HEK293T (cell line): ENCODE data around the gene MRPL14.
"Not testable (repeated sequence)": the region's sequence is repeated elsewhere in the genome, so short reads cannot be mapped to it uniquely, and the experiment has no call there.

Source experiments
- CTCF ChIA-PET: fragments of 350-600 bp; formaldehyde crosslinking; extraction: SDS; loops from one replicate; lab custom pipeline; 2021; ENCODE audit warnings: antibody characterized with exemption, inconsistent platforms; lab: Yijun Ruan, JAX
- POLR2A ChIA-PET: fragments of 350-600 bp; formaldehyde crosslinking; extraction: SDS; loops from one replicate; lab custom pipeline; 2020; ENCODE audit warnings: antibody characterized with exemption, inconsistent platforms; lab: Yijun Ruan, JAX
- DNase-seq: peaks from one replicate; pipeline ENCODE4 v3.0.0; 2012; ENCODE audit warnings: mixed read lengths; ENCODE audit errors: extremely low spot score
- ARNT ChIP-seq: fragments of 450-650 bp; IDR thresholded peaks from 2 replicates; pipeline ENCODE4 v1.6.1; 2017; ENCODE audit warnings: mild to moderate bottlenecking
- BHLHE40 ChIP-seq: fragments of 450-650 bp; IDR thresholded peaks from 2 replicates; pipeline ENCODE4 v1.6.1; 2016; ENCODE audit warnings: mild to moderate bottlenecking, moderate library complexity, borderline replicate concordance
- CTBP1 ChIP-seq: fragments of 450-650 bp; IDR thresholded peaks from 2 replicates; pipeline ENCODE4 v1.6.1; 2016; ENCODE audit warnings: borderline replicate concordance
- ELF4 ChIP-seq: fragments of 450-650 bp; IDR thresholded peaks from 2 replicates; pipeline ENCODE4 v1.6.1; 2017; ENCODE audit warnings: antibody characterized with exemption
- FOXA1 ChIP-seq: fragments of 450-650 bp; IDR thresholded peaks from 2 replicates; pipeline ENCODE4 v1.6.1; 2016; ENCODE audit warnings: mild to moderate bottlenecking
- FOXK2 ChIP-seq: fragments of 450-650 bp; IDR thresholded peaks from 2 replicates; pipeline ENCODE4 v1.6.1; 2016; ENCODE audit warnings: mild to moderate bottlenecking
- FOXM1 ChIP-seq: fragments of 450-650 bp; IDR thresholded peaks from 2 replicates; pipeline ENCODE4 v1.6.1; 2017; ENCODE audit warnings: mild to moderate bottlenecking, borderline replicate concordance
- HDGF ChIP-seq: fragments of 450-650 bp; IDR thresholded peaks from 2 replicates; pipeline ENCODE4 v1.6.1; 2017; ENCODE audit warnings: antibody characterized with exemption, borderline replicate concordance
- L3MBTL2 ChIP-seq: fragments of 450-650 bp; conservative IDR thresholded peaks from 2 replicates; pipeline ENCODE4 v1.6.1; 2016; ENCODE audit warnings: mild to moderate bottlenecking
- LEF1 ChIP-seq: fragments of 450-650 bp; IDR thresholded peaks from 2 replicates; pipeline ENCODE4 v1.6.1; 2017; ENCODE audit warnings: mild to moderate bottlenecking, borderline replicate concordance
- NFRKB ChIP-seq: fragments of 450-650 bp; IDR thresholded peaks from 2 replicates; pipeline ENCODE4 v1.6.1; 2016; ENCODE audit warnings: mild to moderate bottlenecking, moderate library complexity
- SP1 ChIP-seq: fragments of 450-650 bp; IDR thresholded peaks from 2 replicates; pipeline ENCODE4 v1.6.1; 2017
- SUZ12 ChIP-seq: fragments of 450-650 bp; IDR thresholded peaks from 2 replicates; pipeline ENCODE4 v1.6.1; 2016; ENCODE audit warnings: mild to moderate bottlenecking
- TARDBP ChIP-seq: fragments of 450-650 bp; IDR thresholded peaks from 2 replicates; pipeline ENCODE4 v1.6.1; 2016
- ZNF384 ChIP-seq: fragments of 450-650 bp; IDR thresholded peaks from 2 replicates; pipeline ENCODE4 v1.6.1; 2016
- TF ChIP-seq, protein P1 (sequence below): fragments of 450-650 bp; IDR thresholded peaks from 2 replicates; pipeline ENCODE4 v1.6.1; 2016

MRPL14 gene

DNA sequence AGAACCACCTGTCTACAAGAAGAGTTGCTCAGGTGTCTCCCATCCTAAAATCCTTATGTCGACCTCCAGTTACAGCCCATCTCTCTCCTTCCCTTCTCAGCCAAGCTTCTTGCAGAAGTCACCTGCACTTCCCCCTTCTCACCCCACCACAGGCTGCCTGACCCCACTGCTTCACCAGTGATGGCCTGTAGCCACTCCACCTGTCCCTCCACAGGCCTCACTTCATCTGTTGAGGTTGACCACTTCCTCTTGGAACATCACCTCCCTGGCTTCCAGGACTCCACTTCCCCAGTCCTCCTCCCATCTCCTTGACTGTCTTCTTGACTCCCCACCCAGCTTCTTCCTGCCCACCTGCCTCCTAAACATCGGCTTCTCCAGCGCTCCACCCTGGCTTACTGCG is 25.4 kb downstream of the MRPL14 start:
- no peak for TF ChIP-seq FOXA1
- DNase-seq = no peak
- ChIA-PET POLR2A (no interaction called here), CTCF (no interaction called here)

GRCh38 chr6:44100088-44100550 is 27.1 kb downstream of the MRPL14 start:
- DNase-seq = peak; percentile 44
- CTCF ChIA-PET = interaction anchor here (0.5 to 1.0 kb wide), 5 partner anchors 11 to 329 kb away, joined by 3 to 5 read pairs (median 3); no protein-coding TSS in a partner anchor
- no peak for TF ChIP-seq ARNT
- TF ChIP-seq FOXA1 = no peak
- TF ChIP-seq ELF4 = no peak
- TF ChIP-seq ZNF384 = no peak
- no peak for TF ChIP-seq TARDBP
- TF ChIP-seq SUZ12 = no peak
- TF ChIP-seq HDGF = no peak
- TF ChIP-seq LEF1 = no peak
- TF ChIP-seq L3MBTL2 = no peak
- POLR2A ChIA-PET = interaction anchor here (0.8 to 1.1 kb wide), 2 partner anchors 15 to 147 kb away, joined by 3 read pairs; partner anchors contain the start of gene HSP90AB1

- POLR2A ChIA-PET = interaction anchor here (1.0 kb wide), 1 partner anchor 149 kb away, joined by 3 read pairs; no protein-coding TSS in a partner anchor
- TF ChIP-seq NFRKB (no peak), SP1 (no peak), TARDBP (no peak), ARNT (no peak), LEF1 (no peak), L3MBTL2 (no peak), HDGF (no peak), FOXM1 (no peak), FOXK2 (no peak), ELF4 (no peak), ZNF384 (no peak), FOXA1 (no peak), SUZ12 (no peak), BHLHE40 (no peak), CTBP1 (no peak)
- TF ChIP-seq, protein P1, sequence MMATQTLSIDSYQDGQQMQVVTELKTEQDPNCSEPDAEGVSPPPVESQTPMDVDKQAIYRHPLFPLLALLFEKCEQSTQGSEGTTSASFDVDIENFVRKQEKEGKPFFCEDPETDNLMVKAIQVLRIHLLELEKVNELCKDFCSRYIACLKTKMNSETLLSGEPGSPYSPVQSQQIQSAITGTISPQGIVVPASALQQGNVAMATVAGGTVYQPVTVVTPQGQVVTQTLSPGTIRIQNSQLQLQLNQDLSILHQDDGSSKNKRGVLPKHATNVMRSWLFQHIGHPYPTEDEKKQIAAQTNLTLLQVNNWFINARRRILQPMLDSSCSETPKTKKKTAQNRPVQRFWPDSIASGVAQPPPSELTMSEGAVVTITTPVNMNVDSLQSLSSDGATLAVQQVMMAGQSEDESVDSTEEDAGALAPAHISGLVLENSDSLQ = no peak
- DNase-seq = no peak
- CTCF ChIA-PET = no interaction called here
Measured at GRCh38 chr6:44099192-44099591, 28.1 kb downstream of the MRPL14 start.

GRCh38 chr6:44097782-44098317 is 29.4 kb downstream of the MRPL14 start:
- ChIA-PET POLR2A (interaction anchor here (0.8 to 1.2 kb wide), 2 partner anchors 12 to 149 kb away, joined by 3 to 4 read pairs; partner anchors contain the start of gene HSP90AB1), CTCF (interaction anchor here (0.8 to 0.9 kb wide), 2 partner anchors 54 to 75 kb away, joined by 3 to 5 read pairs; no protein-coding TSS in a partner anchor)
- no peak for TF ChIP-seq LEF1
- TF ChIP-seq FOXA1 = no peak
- no peak for TF ChIP-seq L3MBTL2
- DNase-seq = no peak

DNA sequence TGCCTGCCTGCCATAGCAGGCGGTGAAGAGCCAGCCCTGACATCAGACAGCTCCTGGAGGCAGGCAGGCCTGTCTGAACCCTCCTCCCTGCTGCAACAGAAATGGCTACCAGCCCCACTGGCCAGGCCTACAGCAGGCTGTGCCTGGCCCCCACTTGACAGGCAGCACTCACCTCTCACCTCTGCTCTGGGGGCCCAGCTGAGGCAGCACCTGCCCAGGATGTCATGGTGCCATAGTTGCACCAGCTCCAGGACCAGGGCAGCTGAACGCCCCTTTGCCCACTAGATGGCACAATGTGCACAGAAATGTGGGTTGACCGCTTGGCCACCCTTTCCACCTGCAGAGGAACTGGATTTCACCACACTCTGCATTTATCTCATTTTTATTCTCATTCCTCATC is 30.6 kb downstream of the MRPL14 start:
- no peak for TF ChIP-seq LEF1
- TF ChIP-seq ZNF384 = no peak
- no peak for TF ChIP-seq FOXA1
- DNase-seq = peak; percentile 75
- ChIA-PET CTCF (interaction anchor here (0.8 to 0.9 kb wide), 2 partner anchors 11 to 18 kb away, joined by 3 read pairs; no protein-coding TSS in a partner anchor), POLR2A (no interaction called here)

DNA sequence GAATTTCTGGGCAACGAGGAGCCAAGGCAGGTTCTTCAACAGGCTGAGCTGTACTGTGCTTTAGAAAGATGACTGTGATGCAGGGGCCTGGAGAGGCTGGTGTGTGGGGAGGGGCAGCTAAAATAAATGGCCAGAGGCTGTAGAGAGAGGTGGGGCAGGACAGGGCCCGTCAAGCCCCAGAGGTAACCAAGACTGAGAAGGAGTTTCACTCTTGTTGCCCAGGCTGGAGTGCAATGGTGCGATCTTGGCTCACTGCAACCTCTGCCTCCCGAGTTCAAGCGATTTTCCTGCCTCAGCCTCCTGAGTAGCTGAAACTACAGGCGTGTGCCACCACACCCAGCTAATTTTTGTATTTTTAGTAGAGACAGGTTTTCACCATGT is 32.0 kb downstream of the MRPL14 start:
- POLR2A ChIA-PET = interaction anchor here (1.2 kb wide), 1 partner anchor 151 kb away, joined by 3 read pairs; the partner anchor contains the start of gene HSP90AB1
- CTCF ChIA-PET = interaction anchor here (0.8 kb wide), 2 partner anchors 35 to 58 kb away, joined by 3 to 4 read pairs; no protein-coding TSS in a partner anchor
- DNase-seq = not testable (repeated sequence)

DNA sequence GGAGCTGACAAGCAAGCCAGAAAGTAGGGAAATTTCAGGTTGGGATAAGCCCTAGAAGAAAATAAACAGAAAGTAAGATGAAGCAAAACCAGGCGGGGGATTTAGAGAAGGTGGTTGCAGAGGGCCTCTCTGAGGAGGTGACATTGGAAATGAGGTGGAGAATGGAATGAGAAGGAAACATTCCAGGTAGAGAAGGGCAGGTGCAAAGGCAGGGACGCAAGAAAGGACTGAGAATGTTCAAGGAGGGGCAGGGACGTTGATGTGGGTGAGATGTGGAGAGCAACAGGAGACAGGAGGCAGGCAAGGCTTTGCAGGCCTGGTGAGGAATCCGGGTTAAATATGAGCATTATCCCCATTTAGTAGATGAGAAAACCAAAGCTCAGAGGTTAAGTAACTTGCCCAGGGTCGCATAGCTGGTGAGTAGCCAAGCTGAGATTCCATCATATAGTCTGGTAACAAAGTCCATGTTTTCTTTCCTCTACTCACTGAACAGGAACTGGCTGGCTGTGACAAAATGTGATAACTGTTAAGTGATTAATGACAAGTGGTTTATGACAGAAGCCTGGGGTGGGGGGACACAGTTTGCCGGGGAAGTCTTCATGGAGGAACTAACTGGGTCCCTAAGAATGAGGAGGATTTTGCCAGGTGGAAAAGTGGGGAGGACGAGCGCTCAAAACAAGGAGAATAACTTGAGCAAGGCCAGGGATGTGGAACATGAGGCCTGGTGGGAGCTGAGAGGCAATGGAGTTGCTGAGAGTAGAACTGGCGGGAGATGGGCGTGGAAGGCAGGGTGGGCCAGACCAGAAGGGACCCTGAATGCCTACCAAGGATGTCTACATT is 32.6 kb downstream of the MRPL14 start:
- TF ChIP-seq BHLHE40 = no peak
- TF ChIP-seq ELF4 = no peak
- TF ChIP-seq ARNT = no peak
- TF ChIP-seq SP1 = no peak
- TF ChIP-seq HDGF = no peak
- CTCF ChIA-PET = interaction anchor here (0.8 kb wide), 2 partner anchors 35 to 59 kb away, joined by 3 to 4 read pairs; no protein-coding TSS in a partner anchor
- no peak for DNase-seq
- POLR2A ChIA-PET = interaction anchor here (1.2 kb wide), 1 partner anchor 152 kb away, joined by 3 read pairs; the partner anchor contains the start of gene HSP90AB1

- POLR2A ChIA-PET = no interaction called here
- TF ChIP-seq L3MBTL2 (no peak), ELF4 (no peak), LEF1 (no peak), TARDBP (no peak), FOXA1 (no peak), FOXM1 (no peak)
- DNase-seq = no peak
Measured at GRCh38 chr6:44093750-44094402, 33.4 kb downstream of the MRPL14 start.

More at GRCh38 chr6:44093750-44094402, 33.4 kb downstream of the MRPL14 start:
- CTCF ChIA-PET = no interaction called here
